ENCODE data around the gene LGALS16.
"Not testable (repeated sequence)": the region's sequence is repeated elsewhere in the genome, so short reads cannot be mapped to it uniquely, and the experiment has no call there.

The LGALS16 gene

DNA sequence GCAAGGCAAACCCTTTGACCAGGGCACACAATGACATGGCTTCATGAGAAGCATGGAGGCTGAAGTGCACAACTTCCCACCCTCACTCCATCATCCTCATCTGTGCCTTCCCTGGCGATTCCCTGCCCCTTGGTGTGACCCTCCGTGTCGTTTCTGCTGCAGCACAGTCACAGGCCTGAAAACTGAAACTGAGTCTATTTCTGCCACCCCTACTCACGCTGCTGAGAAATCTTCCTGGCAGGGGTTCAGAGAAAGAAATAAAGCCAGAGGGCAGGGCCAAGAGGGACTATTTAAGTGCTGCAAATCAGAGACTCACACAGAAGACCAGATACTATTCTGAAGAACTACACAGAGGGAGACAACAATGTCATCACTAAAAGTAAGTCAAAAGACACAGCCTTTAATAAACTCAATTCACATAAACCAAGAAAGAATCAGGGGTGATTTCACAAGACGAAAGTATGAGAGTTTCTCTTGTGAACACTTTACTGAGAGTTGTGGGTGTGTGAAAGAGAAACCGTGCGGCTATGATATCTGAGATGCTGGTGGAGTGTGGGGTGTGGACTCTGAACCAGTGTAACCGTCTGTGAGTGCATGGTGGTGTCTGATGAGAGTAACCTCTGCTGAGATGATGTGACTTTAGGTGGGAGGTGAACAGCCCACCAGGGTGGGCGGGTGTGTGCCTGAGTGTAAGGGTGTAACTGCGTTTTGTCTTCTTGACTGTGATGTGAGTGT lies 23.5 kb downstream of the LGALS16 start:
- no peak for DNase-seq

DNA sequence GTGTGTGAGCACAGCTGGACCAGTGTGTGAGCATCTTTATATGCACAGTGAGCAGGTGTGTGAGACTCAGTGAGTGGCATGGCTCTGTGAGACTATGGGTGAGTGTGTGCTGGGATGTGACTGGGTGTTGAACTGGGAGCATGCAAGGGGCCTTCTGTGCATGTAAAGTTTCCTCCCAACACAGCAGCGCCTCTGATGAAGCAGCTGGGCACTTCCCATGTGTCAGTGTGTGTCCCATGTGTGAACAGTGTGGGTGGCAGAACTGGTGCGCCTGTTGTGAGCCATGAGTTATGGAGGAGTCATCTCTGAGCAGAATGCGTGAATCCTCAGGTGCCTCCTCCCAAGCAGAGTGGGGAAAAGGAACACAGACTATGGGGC lies 24.1 kb downstream of the LGALS16 start:
- no peak for DNase-seq

DNA sequence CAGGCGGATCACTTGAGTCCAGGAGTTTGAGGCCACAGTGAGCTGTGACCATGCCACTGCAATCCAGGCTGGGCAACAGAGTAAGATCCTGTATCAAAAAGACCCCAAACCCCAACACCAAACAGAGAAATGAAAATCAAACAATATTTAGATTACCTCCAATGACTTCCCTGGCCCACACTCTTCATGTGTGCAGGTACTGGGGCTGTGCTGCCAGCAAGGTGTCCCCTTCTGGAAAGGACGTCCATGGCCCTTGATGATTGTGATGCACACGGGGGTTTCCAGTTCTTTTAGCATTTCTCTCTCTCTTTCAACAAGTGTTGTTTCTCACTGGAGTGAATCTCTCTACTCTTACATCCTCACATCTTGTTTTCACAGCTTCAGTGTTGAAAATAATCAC lies 24.9 kb downstream of the LGALS16 start:
- DNase-seq = no peak

DNA sequence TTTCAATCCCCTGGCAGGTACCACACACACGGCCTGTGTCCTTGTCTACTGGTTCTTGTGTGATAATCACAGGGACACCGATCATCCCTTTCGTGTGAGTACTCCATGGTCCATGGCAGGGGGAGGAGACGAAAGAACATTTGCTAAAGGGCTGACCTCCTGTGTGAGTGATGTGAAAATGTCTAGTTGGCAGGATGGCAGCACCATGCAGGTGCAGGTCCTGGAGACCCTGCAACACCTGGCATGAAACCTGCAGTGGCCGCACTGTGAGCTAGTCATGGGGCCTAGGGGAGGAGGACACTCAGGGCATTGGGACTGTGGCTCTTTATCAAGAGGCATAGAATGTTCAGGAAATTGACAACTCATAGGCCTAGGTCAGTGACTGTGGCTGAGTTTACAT lies 25.7 kb downstream of the LGALS16 start:
- no peak for DNase-seq

DNA sequence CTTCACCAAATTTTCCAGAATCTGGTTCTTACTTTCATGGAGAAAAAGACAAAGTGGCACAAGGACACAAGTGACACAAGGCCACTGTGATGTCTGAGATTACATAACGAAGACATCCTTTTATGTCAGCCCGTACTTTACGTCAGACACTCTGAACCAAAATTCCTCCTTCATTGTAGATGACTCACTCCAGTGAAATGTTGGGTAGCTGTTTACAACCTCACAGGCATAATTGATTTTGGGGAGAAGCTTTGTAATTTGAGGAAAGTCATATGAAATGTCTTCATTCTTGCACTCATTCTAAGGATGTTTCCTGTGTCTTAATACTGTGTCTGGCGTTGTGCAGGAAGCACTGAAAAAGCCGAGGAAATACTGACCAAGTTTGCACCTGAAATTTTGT lies 28.6 kb downstream of the LGALS16 start:
- DNase-seq = no peak

DNA sequence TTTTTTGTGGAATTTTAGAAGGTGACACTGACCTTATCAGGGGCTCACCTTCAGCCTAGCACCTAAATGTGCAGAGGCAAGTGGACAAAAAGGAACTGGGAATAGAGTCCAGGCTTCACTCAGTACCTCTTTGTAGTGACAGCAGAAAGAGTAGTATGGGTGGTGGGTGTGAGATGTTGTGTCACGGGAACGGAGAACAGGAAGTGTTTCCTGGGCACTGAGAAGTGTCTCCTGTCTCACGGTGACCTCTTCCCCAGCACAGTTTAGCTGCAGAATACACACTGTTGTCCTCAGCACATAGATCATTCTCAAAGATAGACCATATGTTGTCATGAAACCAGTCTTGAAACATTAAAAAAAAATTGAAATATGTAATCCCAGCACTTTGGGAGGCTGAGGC lies 31.0 kb downstream of the LGALS16 start:
- no peak for DNase-seq

DNA sequence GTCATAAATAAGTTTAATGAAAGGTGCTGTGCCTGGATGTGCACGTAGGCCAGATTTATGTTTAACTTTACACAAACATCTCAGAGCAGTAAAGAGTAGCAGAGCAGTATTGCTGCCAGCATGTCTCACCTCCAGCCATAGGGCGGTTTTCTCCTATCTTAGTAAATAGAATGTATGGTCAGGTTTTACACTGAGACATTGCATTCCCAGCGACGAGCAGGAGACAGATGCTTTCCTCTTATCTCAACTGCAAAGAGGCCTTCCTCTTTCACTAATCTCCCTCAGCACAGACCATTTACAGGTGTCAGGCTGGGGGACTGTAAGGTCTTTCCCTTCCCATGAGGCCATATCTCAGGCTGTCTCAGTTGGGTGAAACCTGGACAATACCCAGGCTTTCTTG lies 32.9 kb downstream of the LGALS16 start:
- DNase-seq = not testable (repeated sequence)

DNA sequence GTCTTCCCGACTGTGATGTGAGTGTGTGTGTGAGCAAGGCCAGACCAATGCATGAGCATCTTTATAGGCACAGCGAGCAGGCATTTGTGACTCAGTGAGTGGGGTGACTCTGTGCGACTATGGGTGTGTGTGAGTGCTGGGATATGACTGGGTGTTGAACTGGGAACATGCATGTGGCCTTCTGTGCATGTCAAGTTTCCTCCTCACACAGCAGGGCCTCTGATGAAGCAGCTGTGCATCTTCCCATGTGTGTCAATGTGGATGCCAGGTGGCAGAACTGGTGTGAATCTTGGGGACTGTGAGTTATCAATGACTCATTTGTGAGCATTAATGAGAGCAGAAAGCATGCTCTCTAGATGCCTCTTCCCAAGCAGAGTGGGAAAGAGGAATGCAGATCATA lies 36.5 kb downstream of the LGALS16 start:
- DNase-seq = no peak

DNA sequence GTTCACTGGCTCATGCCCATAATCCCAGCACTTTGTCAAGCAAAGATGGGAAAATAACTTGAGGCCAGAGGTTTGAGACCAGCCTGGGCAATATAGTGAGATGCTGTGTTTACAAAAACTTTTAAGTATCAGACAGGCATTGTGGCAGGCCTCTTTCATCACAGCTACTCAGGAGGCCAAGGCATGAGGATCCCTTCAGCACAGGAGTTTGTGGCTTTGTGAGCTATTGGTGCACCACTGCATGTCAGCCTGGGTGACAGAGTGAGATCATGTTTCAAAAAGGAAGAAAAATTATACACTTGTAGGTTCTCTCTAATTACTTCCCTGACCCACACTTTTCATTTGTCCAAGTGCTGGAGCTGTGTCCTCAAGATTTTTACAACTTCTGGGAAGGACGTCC lies 37.1 kb downstream of the LGALS16 start:
- DNase-seq = no peak

DNA sequence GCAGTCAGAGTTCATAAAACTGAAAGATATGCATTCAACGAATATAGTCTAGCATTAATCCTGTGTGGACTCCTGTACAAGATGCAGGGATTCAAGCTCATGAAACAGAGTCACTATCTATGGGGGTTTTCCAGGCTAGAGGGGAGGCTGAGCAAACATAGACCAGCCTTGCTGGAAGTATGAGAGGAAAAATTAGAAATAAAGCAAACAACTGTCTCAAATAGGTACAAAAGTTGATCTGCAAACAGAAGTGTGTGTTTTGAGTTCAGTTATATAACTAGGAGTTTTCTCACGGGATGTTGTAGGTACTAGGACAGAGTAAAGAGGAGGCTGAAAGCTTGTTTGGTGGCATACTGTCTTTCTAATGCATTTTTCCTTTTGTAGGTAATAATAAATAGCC lies 40.0 kb downstream of the LGALS16 start:
- DNase-seq = no peak

DNA sequence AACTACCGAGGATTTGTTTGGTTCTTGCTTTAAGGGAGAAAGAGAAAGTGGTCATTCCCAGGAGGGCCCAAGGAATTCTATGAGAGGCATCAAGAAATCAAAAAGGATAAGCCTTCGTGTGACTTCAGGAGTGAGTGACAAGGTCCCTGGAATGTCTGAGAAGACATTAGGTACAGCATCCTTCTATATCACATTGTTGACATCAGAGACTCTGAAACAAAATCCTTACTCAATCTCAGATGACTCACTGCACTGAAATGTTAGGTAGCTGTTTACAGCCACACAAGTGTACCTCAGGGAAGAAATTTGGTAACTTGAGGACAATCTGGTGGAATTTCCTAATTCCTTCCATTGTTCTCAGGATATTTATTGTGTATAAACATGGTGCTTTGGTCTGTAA lies 40.7 kb downstream of the LGALS16 start:
- DNase-seq = no peak

DNA sequence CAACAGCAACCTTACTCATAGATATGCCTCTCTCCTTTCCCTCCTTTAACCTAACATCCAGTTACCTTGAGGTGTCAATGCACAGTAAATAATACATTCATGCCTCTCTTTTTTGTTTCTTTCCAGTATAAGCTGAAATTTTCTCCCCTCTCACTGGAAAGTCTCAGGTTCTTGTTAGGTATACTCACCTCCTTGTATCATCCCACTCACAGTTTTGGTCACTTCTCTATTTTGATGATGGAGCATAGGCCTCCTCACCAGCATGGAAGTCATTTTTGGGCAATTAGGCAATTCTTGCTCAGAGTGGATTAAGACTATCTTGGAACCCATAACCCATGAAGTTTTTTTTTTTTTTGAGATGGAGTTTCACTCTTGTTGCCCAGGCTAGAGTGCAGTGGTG lies 42.8 kb downstream of the LGALS16 start:
- DNase-seq = no peak

DNA sequence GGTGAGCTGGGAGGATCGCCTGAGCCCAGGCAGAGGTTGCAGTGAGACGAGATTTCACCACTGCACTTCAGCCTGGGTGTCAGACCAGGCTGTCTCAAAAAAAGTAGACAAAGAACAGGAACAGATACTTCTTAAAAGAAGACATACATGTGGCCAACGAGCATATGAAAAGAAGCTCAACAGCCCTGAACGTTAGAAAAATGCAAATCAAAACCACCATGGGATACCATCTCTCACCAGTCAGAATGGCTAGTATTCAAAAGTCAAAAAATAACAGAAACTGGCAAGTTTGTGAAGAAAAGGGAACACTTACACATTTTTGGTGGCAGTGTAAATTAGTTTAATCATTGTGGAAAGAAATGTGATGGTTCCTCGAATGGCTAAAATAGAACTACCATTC lies 45.6 kb downstream of the LGALS16 start:
- DNase-seq = no peak

DNA sequence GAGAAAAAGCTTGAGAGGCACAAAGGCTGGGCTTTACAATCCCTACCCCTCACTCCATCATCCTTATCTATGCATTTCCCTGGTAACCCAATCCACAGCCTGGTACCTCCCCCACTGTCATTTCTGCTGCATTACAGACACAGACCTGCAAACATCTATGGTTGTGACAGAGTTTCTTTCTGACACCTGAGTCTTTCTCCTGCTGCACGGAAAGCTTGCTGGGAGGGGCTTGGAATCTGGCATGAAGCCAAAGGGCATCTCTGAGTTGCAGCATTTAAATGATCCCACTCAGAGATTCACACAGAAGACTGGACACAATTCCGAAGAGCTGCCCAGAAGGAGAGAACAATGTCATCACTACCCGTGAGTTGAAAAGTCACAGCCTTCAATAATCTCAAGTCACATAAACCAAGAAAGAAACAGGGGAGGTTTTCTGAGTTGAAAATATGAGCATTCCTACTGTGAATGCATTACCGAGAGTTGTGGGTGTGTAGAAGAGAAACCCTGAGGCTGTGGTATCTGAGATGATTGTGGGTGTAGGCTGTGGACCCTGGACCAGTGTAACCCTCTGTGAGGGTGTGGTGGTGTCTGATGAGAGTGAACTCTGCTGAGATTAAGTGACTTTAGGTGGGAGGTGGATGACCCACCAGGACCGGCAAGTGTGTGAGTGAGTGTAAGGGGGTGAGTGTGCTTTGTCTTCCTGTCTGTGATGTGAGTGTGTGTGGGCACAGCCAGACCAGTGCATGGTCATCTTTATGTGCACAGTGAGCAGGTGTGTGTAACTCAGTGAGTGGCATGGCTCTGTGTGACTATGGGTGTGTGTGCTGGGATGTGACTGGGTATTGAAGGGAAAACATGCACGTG lies 48.7 kb downstream of the LGALS16 start, which contains the start of gene LGALS14:
LGALS14 (plus strand) TSS at position 301 of the 864 bp plus-strand sequence; CDS start at position 349, 48 bp downstream.
- DNase-seq = no peak

DNA sequence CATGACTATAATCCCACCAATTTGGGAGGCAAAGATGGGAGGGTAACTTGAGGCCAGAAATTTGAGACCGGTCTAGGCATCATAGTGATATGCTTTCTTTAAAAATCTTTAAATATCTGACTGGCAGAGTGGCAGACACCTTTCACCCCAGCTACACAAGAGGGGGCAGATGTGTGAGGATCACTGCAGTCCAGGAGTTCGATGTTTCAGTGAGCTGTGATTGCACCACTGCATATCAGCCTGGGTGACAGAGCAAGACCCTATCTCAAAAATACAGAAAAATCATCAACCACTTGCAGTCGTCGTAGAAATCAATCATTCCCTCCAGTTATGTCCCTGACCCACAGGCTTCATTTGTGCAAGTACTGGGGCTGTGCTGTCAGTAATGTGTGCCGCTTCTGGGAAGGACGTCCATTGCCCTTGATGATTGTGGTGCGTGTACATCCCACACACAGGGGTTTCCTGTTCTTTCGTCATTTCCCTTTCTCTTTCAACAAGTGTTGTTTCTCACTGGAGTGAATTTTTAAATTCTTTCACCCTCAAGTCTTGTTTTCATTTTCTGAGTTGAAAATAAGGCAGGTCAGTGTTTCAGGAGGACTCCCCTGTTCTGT lies 50.0 kb downstream of the LGALS16 start:
- DNase-seq = no peak

DNA sequence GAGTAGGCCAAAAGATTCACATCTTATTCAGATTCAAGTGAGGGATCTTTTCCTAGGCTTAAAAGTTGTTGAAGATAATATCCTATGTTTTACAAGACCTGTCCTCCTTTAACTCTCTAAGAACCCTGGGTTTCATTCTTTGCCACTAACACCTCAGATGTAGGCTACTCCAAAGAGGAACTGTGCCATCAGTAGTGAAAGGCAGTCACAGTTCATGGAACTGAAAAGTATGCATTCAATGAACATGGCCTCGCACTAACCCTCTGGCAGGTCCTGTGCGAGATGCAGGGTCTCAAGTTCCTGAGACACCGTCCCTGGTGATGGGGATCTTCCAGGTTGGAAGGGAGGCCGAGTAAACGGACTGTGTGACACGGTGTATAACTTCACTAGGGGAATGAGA lies 52.9 kb downstream of the LGALS16 start:
- no peak for DNase-seq

DNA sequence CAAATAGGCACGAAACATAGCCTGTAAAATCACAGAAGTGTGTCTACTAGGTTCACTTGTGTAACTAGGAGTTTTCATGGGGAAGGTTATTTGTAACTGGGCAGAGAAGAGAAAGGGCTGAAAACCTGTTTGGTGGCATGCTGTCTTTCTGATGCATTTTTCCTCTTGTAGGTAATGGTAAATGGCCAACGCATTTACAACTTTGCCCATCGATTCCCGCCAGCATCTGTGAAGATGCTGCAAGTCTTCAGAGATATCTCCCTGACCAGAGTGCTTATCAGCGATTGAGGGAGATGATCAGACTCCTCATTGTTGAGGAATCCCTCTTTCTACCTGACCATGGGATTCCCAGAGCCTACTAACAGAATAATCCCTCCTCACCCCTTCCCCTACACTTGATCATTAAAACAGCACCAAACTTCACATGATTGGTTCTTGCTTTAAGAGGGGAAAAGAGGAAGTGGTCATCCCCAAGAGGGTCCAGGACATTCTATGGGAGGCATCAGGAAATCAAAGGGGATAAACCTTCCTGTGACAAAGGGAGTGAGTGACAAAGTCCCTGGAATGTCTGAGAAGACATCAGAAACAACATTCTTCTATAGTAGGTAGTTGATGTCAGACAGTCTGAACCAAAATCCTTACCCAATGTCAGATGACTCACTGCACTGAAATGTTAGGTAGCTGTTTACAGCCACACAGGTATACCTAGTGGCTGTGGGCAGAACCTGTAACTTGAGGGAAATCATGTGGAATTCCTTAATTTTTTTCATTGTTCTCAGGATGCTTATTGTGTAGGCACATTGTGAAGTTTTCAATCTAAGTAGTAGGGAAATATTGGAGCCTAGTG lies 53.5 kb downstream of the LGALS16 start:
- DNase-seq = no peak
